Measurements from ENCODE around the gene LRRC4B. TPM values are rescaled to one million over a fixed set of nuclear protein-coding genes. Genes with fewer than 3 reads are reported as not detected.

LRRC4B gene
- total and polyA plus RNA-seq, 2 of the 8 experiments (the other 6 are each of a cell fraction or from before 2014, with no cell fraction given), result 13.4 to 21.2 TPM

GRCh38 chr19:50511069-50511822 is 57.0 kb downstream of the LRRC4B start, which contains the start of gene JOSD2 (continued):
- TF ChIP-seq FOSL1 (IDR thresholded peaks at IDR 0.05; ENCODE audit: insufficient read depth, low read depth, low read length) (no peak), ASH2L (IDR thresholded peaks at IDR 0.05; ENCODE audit: low read length) (peak; percentile 41), MAX (IDR thresholded peaks at IDR 0.05) (peak; percentile 84), HDAC6 (IDR thresholded peaks at IDR 0.05; ENCODE audit: low read depth, low read length) (no peak), CHD7 (IDR thresholded peaks at IDR 0.05; ENCODE audit: insufficient replicate concordance, low read length) (no peak), RNF2 (IDR thresholded peaks at IDR 0.05; ENCODE audit: borderline replicate concordance, low read depth, low read length, missing control alignments, poor library complexity, severe bottlenecking) (no peak), USF2 (IDR thresholded peaks at IDR 0.05; ENCODE audit: low read length) (no peak), TEAD4 (IDR thresholded peaks at IDR 0.05; ENCODE audit: low read depth, low read length) (no peak)
